H1 (cell line): ENCODE results near the gene TMEM108. TPM values are rescaled to one million over a fixed set of nuclear protein-coding genes. Genes with fewer than 3 reads are reported as not detected.

Experiments
- CTCF ChIA-PET: fragments of 300-600 bp; sonication (Branson Sonifier 250); formaldehyde crosslinking; loops from one replicate; lab custom pipeline; 2021; ENCODE audit not compliant: partially characterized antibody; lab: Charles Lee
- POLR2A ChIA-PET: fragments of 300-600 bp; sonication (Branson Sonifier 250); formaldehyde crosslinking; loops from one replicate; lab custom pipeline; 2021; ENCODE audit warnings: inconsistent platforms; ENCODE audit not compliant: partially characterized antibody; lab: Charles Lee
- DNase-seq, 2 experiments: peaks; one replicate each; pipeline versions ENCODE4 v3.0.0 to v3.0.0-alpha.2; 2010 to 2022; ENCODE audit warnings: low spot score in 2 of 2, low read depth in 1 of 2, mixed read lengths in 1 of 2
- FAIRE-seq: peaks from 2 replicates; lab custom pipeline; 2011; peaks lifted over from hg19 to GRCh38; lab: Jason Lieb, UNC
- H2AFZ ChIP-seq: 2 replicates; pipeline ENCODE4 v1.8.1; 2012; ENCODE audit warnings: low read length, inconsistent platforms
- H2AK5ac ChIP-seq: 2 replicates; pipeline ENCODE4 v1.6.1; 2013; ENCODE audit warnings: low read depth, low read length
- H2BK120ac ChIP-seq: replicated peaks from 2 replicates; pipeline ENCODE3; 2013; ENCODE audit warnings: low read depth, low read length, inconsistent platforms
- H2BK12ac ChIP-seq: 2 replicates; pipeline ENCODE4 v1.6.1; 2013; ENCODE audit warnings: low read depth, low read length
- H2BK15ac ChIP-seq: 2 replicates; pipeline ENCODE4 v1.6.1; 2013; ENCODE audit warnings: low read length
- H2BK20ac ChIP-seq: 2 replicates; pipeline ENCODE4 v1.6.1; 2013; ENCODE audit warnings: low read length
- H2BK5ac ChIP-seq: 2 replicates; pipeline ENCODE4 v1.6.1; 2013; ENCODE audit warnings: low read depth, low read length
- H3K14ac ChIP-seq: 2 replicates; pipeline ENCODE4 v1.6.1; 2013; ENCODE audit warnings: inconsistent platforms; ENCODE audit not compliant: insufficient read length
- H3K18ac ChIP-seq: 2 replicates; pipeline ENCODE4 v1.6.1; 2013; ENCODE audit warnings: low read length; ENCODE audit errors: extremely low read depth
- H3K23ac ChIP-seq: 2 replicates; pipeline ENCODE4 v1.6.1; 2013; ENCODE audit warnings: inconsistent platforms; ENCODE audit not compliant: insufficient read length
- H3K23me2 ChIP-seq: 2 replicates; pipeline ENCODE4 v1.6.1; 2013; ENCODE audit warnings: low read depth, low read length
- H3K27ac ChIP-seq: 2 replicates; pipeline ENCODE4 v1.6.1; 2011; ENCODE audit warnings: low read depth, low read length, inconsistent platforms
- H3K27me3 ChIP-seq, 4 experiments: replicated peaks in 1 of 4; 1 replicate in 1 of 4; 2 replicates in 3 of 4; pipeline versions ENCODE4 v1.6.1 to v1.8.1; 2011 to 2013; ENCODE audit warnings: low read length in 3 of 4, mild to moderate bottlenecking in 3 of 4, inconsistent platforms in 2 of 4, mixed read lengths in 2 of 4, moderate library complexity in 1 of 4; ENCODE audit not compliant: control insufficient read depth in 3 of 4, insufficient read depth in 3 of 4; ENCODE audit errors: extremely low read depth in 1 of 4
- H3K36me3 ChIP-seq, 4 experiments: 2 replicates each; pipeline versions ENCODE4 v1.6.1 to v1.8.1; 2011 to 2013; ENCODE audit warnings: mild to moderate bottlenecking in 4 of 4, low read length in 3 of 4, moderate library complexity in 2 of 4, control low read depth in 1 of 4, inconsistent platforms in 1 of 4; ENCODE audit not compliant: insufficient read depth in 4 of 4, control insufficient read depth in 2 of 4
- H3K4ac ChIP-seq: replicated peaks from 2 replicates; pipeline ENCODE3; 2013; ENCODE audit warnings: low read length, low read depth, mixed read lengths, inconsistent platforms; ENCODE audit not compliant: insufficient read length
- H3K4me1 ChIP-seq, 4 experiments: replicated peaks in 1 of 4; 1 replicate in 1 of 4; 2 replicates in 3 of 4; pipeline versions ENCODE4 v1.6.1 to v1.8.1; 2011 to 2013; ENCODE audit warnings: low read length in 3 of 4, inconsistent platforms in 2 of 4, mixed read lengths in 1 of 4; ENCODE audit not compliant: insufficient read depth in 4 of 4, control insufficient read depth in 3 of 4
- H3K4me2 ChIP-seq, 2 experiments: 2 replicates each; pipeline versions ENCODE4 v1.6.1 to v1.8.1; 2011 to 2013; ENCODE audit warnings: low read depth in 2 of 2, low read length in 2 of 2, control low read depth in 1 of 2, inconsistent platforms in 1 of 2, mild to moderate bottlenecking in 1 of 2; ENCODE audit not compliant: insufficient read depth in 1 of 2
- H3K4me3 ChIP-seq, 4 experiments: fragments of 200-600, 300-600 bp in 1 of 4; sonication (generic), shearing (Covaris generic), sonication (Bioruptor Twin) in 1 of 4; 2 replicates each; pipeline versions ENCODE4 v1.5.1 to v1.8.1; 2011 to 2016; ENCODE audit warnings: low read length in 4 of 4, low read depth in 3 of 4, control low read depth in 2 of 4, inconsistent platforms in 2 of 4, mild to moderate bottlenecking in 2 of 4, mixed read lengths in 1 of 4, moderate library complexity in 1 of 4; ENCODE audit not compliant: insufficient read depth in 2 of 4; ENCODE audit errors: extremely low read depth in 1 of 4
- H3K56ac ChIP-seq: replicated peaks from 2 replicates; pipeline ENCODE3; 2013; ENCODE audit warnings: low read depth, mild to moderate bottlenecking, mixed read lengths, low read length, inconsistent platforms; ENCODE audit not compliant: insufficient read length
- H3K79me1 ChIP-seq: 2 replicates; pipeline ENCODE4 v1.6.1; 2013; ENCODE audit warnings: low read depth, low read length, control low read depth
- H3K79me2 ChIP-seq, 2 experiments: 2 replicates each; pipeline versions ENCODE4 v1.6.1 to v1.8.1; 2012 to 2013; ENCODE audit warnings: low read length in 2 of 2, mild to moderate bottlenecking in 2 of 2, inconsistent platforms in 1 of 2; ENCODE audit not compliant: insufficient read depth in 2 of 2, control insufficient read depth in 1 of 2
- H3K9ac ChIP-seq, 4 experiments: replicated peaks in 1 of 4; 1 replicate in 1 of 4; 2 replicates in 3 of 4; pipeline versions ENCODE4 v1.6.1 to v1.8.1; 2011 to 2013; ENCODE audit warnings: low read depth in 3 of 4, low read length in 3 of 4, control low read depth in 2 of 4, mild to moderate bottlenecking in 2 of 4, moderate library complexity in 2 of 4, inconsistent platforms in 1 of 4; ENCODE audit errors: extremely low read depth in 1 of 4
- H3K9me3 ChIP-seq, 2 experiments: 2 replicates each; pipeline versions ENCODE4 v1.6.1 to v1.8.1; 2012 to 2013; ENCODE audit warnings: mild to moderate bottlenecking in 2 of 2, moderate library complexity in 2 of 2, control low read depth in 1 of 2, inconsistent platforms in 1 of 2, low read depth in 1 of 2, low read length in 1 of 2, mixed read lengths in 1 of 2; ENCODE audit not compliant: insufficient read depth in 2 of 2
- H4K20me1 ChIP-seq, 2 experiments: replicated peaks in 1 of 2; 2 replicates each; pipeline versions ENCODE3 to v1.8.1; 2011 to 2013; ENCODE audit warnings: inconsistent platforms in 2 of 2, low read length in 2 of 2, mild to moderate bottlenecking in 1 of 2; ENCODE audit not compliant: insufficient read depth in 2 of 2, control insufficient read depth in 1 of 2
- H4K5ac ChIP-seq: 2 replicates; pipeline ENCODE4 v1.6.1; 2013; ENCODE audit warnings: low read length, low read depth, mixed read lengths, inconsistent platforms; ENCODE audit not compliant: insufficient read length
- H4K8ac ChIP-seq: 2 replicates; pipeline ENCODE4 v1.8.0; 2013; ENCODE audit warnings: mild to moderate bottlenecking, moderate library complexity, low read length, inconsistent platforms; ENCODE audit not compliant: insufficient read depth; ENCODE audit errors: extremely low read depth
- H4K91ac ChIP-seq: replicated peaks from 2 replicates; pipeline ENCODE3; 2013; ENCODE audit warnings: low read length, mixed read lengths, inconsistent platforms; ENCODE audit not compliant: insufficient read length
- CREB1 ChIP-seq: IDR thresholded peaks from 2 replicates; pipeline ENCODE4 v1.6.1; 2012; ENCODE audit warnings: inconsistent platforms
- EZH2 ChIP-seq: fragments of 200-600 bp; sonication (generic); IDR thresholded peaks from 2 replicates; pipeline ENCODE4 v1.7.1; 2012; ENCODE audit warnings: low read depth, mild to moderate bottlenecking, moderate library complexity, low read length, inconsistent platforms; ENCODE audit not compliant: severe bottlenecking
- GABPA ChIP-seq: IDR thresholded peaks from 2 replicates; pipeline ENCODE4 v1.6.1; 2011; ENCODE audit warnings: mild to moderate bottlenecking, low read length, moderate library complexity, borderline replicate concordance; ENCODE audit not compliant: insufficient read depth
- HDAC2 ChIP-seq, 2 experiments: fragments of 300-600 bp in 1 of 2; sonication (generic) in 1 of 2; IDR thresholded peaks; 2 replicates each; pipeline ENCODE4 v1.6.1; 2011 to 2012; ENCODE audit warnings: low read depth in 2 of 2, low read length in 2 of 2, mild to moderate bottlenecking in 2 of 2, moderate library complexity in 2 of 2, borderline replicate concordance in 1 of 2, inconsistent platforms in 1 of 2
- PHF8 ChIP-seq: fragments of 200-600 bp; sonication (generic); conservative IDR thresholded peaks from 2 replicates; pipeline ENCODE4 v1.7.1; 2012; ENCODE audit warnings: low read depth, mild to moderate bottlenecking, inconsistent platforms, low read length, moderate library complexity
- RAD21 ChIP-seq, 2 experiments: IDR thresholded peaks in 1 of 2; conservative IDR thresholded peaks in 1 of 2; 2 replicates each; pipeline ENCODE4 v1.6.1; 2011; ENCODE audit warnings: low read depth in 2 of 2, low read length in 2 of 2, improper control_type of control experiment in 1 of 2, inconsistent platforms in 1 of 2, mild to moderate bottlenecking in 1 of 2, moderate library complexity in 1 of 2
- RNF2 ChIP-seq: fragments of 200-900, 300-1000 bp; sonication (generic); IDR thresholded peaks from 2 replicates; pipeline ENCODE4 v1.7.1; 2016; ENCODE audit warnings: borderline replicate concordance, low read depth, mild to moderate bottlenecking, antibody characterized with exemption, low read length; ENCODE audit not compliant: poor library complexity, severe bottlenecking; ENCODE audit errors: missing control alignments
- SAP30 ChIP-seq: fragments of 300-600 bp; sonication (generic); IDR thresholded peaks from 2 replicates; pipeline ENCODE4 v1.7.1; 2012; ENCODE audit warnings: low read length, moderate library complexity, mild to moderate bottlenecking, inconsistent platforms; ENCODE audit not compliant: insufficient read depth, insufficient replicate concordance
- SIRT6 ChIP-seq: IDR thresholded peaks from one replicate; pipeline ENCODE4 v1.7.1; 2012; ENCODE audit warnings: low read length, inconsistent platforms
- SP4 ChIP-seq: IDR thresholded peaks from 2 replicates; pipeline ENCODE4 v1.6.1; 2012; ENCODE audit warnings: low read length, inconsistent platforms
- TCF12 ChIP-seq: IDR thresholded peaks from 2 replicates; pipeline ENCODE4 v1.6.1; 2011; ENCODE audit warnings: low read depth, mild to moderate bottlenecking, low read length
- YY1 ChIP-seq: IDR thresholded peaks from 2 replicates; pipeline ENCODE4 v1.6.1; 2011; ENCODE audit warnings: low read depth, mild to moderate bottlenecking, low read length
- ZNF274 ChIP-seq: IDR thresholded peaks from 2 replicates; pipeline ENCODE4 v1.7.0; 2012; ENCODE audit warnings: low read length, borderline replicate concordance; ENCODE audit errors: extremely low read depth
- WGBS, 2 experiments: shearing (Covaris generic) in 1 of 2; methylation state at CpG; one replicate each; pipeline versions ENCODE4 v1.1.6 to v1.1.7; 2013 to 2015; ENCODE audit warnings: low lambda C conversion rate in 2 of 2, mixed read lengths in 2 of 2, inconsistent platforms in 1 of 2, low coverage in 1 of 2, missing lambda C conversion rate in 1 of 2; ENCODE audit not compliant: insufficient replicate concordance in 2 of 2, insufficient coverage in 1 of 2, insufficient read length in 1 of 2; ENCODE audit errors: extremely low coverage in 1 of 2, missing lambda C conversion rate in 1 of 2; 5-methylcytosine and 5-hydroxymethylcytosine counted together
- polyA plus RNA-seq, 7 experiments: library from polyadenylated mRNA; depleted of rRNA in 3 of 7; stranded (reverse) in 5 of 7; unstranded in 2 of 7; fragments of >200 nt in 5 of 7; fragments of 200-250 nt in 2 of 7; gene quantifications; 1 replicate in 5 of 7; 2 replicates in 1 of 7; 4 replicates in 1 of 7; pipeline versions ENCODE4 v1.2.1 to v1.2.3, GENCODE V29; 2011 to 2013; ENCODE audit warnings: missing spikeins in 2 of 7, mixed read lengths in 2 of 7
- total RNA-seq: library from RNA; stranded (reverse); fragmentation: NEBNext Ultra II Directional; extraction: Animal tissue kit (Norgen Biotek cat#: 25700); gene quantifications from 2 replicates; pipeline ENCODE4 v1.2.1, GENCODE V29; 2021

TMEM108 gene
- total and polyA plus RNA-seq, 2 of the 8 experiments (the other 6 are each of a cell fraction or from before 2014, with no cell fraction given), result 14.3 to 16.2 TPM

- peaks cover 0 to 1% (median 0%) of the 10 kb centered on the region in 4 experiments; a peak in 1 of 7 replicates for H3K27me3 ChIP-seq
- H3K18ac ChIP-seq, result no peak overlapping the region
- H3K79me1 ChIP-seq, result no peaks in the 10 kb centered on the region
- no peak overlapping the region for H4K8ac ChIP-seq
- ChIA-PET CTCF (interaction anchor here (0.6 to 18.0 kb wide), 8 partner anchors 3 to 643 kb away, joined by 3 to 189 read pairs (median 6); no protein-coding TSS in a partner anchor), POLR2A (no interaction called here)
- no peak overlapping the region for H4K5ac ChIP-seq
- H3K9me3 ChIP-seq, result no peaks in the 10 kb centered on the region
- DNase-seq, result no peak
- H2BK5ac ChIP-seq, result no peak overlapping the region
- no peak overlapping the region for H2BK15ac ChIP-seq
- no peak overlapping the region for H2BK12ac ChIP-seq
- no peak overlapping the region for H2BK20ac ChIP-seq
- no peak overlapping the region for H3K4me3 ChIP-seq
- no peak overlapping the region for H3K9ac ChIP-seq
- no peak overlapping the region for H2AFZ ChIP-seq
- no peak overlapping the region for H3K14ac ChIP-seq
- no peak overlapping the region for H3K4me2 ChIP-seq
- 91% methylated on average over 2 of the region's 2 CpGs; no CpG with 5 or more reads in 1 of the 2 experiments for WGBS, 2 experiments
- H3K4me1 ChIP-seq, result peaks cover 0 to 10% (median 8%) of the 10 kb centered on the region in 4 experiments; a peak in 5 of 7 replicates
- H2AK5ac ChIP-seq, result no peak overlapping the region
- no peaks in the 10 kb centered on the region for H3K79me2 ChIP-seq
- no peak for FAIRE-seq
- H4K20me1 ChIP-seq, result no peaks in the 10 kb centered on the region
- H3K4ac ChIP-seq, result no peak overlapping the region
- H3K23me2 ChIP-seq, result no peaks in the 10 kb centered on the region
- no peak overlapping the region for H3K23ac ChIP-seq
- H3K56ac ChIP-seq, result no peak overlapping the region
- H2BK120ac ChIP-seq, result no peak overlapping the region
- H3K27ac ChIP-seq, result no peak overlapping the region
- no peaks in the 10 kb centered on the region; a peak in 1 of 8 replicates for H3K36me3 ChIP-seq
- no peak overlapping the region for H4K91ac ChIP-seq
- TF ChIP-seq GABPA, result no peak
- no peak for TF ChIP-seq SIRT6
- TF ChIP-seq PHF8, result no peak
- no peak for TF ChIP-seq RAD21 (IDR thresholded peaks at IDR 0.05 in 1 of 2, conservative IDR thresholded peaks at IDR 0.05 in 1 of 2; ENCODE audit: low read depth in 2 of 2, low read length in 2 of 2)
- no peak for TF ChIP-seq RNF2
- no peak for TF ChIP-seq TCF12
- TF ChIP-seq SAP30, result no peak
- no peak for TF ChIP-seq HDAC2 (IDR thresholded peaks at IDR 0.05; ENCODE audit: borderline replicate concordance in 1 of 2, low read depth in 2 of 2, low read length in 2 of 2)
- TF ChIP-seq ZNF274, result no peak
- TF ChIP-seq SP4, result no peak
- no peak for TF ChIP-seq EZH2
- TF ChIP-seq YY1, result no peak
- no peak for TF ChIP-seq CREB1
These were observed 333.0 kb downstream of the TMEM108 start for GRCh38 chr3:133371181-133371580.
